Muscle of arm (tissue), 12 donors: ENCODE data around the gene NRG3. TPM values are rescaled to one million over a fixed set of nuclear protein-coding genes. Genes with fewer than 3 reads are reported as not detected.

Experiments
- DNase-seq: peaks from one replicate; pipeline ENCODE4 v3.0.0-alpha.2; 2013
- polyA plus RNA-seq, 12 donors: library from polyadenylated mRNA; unstranded; fragments of 120-200 nt; gene quantifications; one replicate each; pipeline ENCODE4 v1.2.1, GENCODE V29; 2013; ENCODE audit not compliant: insufficient read length in 12 of 12

The NRG3 gene
- polyA plus RNA-seq, 12 donors, result 0.07 to 2.1 (median 0.31) TPM; not detected in 3

DNA sequence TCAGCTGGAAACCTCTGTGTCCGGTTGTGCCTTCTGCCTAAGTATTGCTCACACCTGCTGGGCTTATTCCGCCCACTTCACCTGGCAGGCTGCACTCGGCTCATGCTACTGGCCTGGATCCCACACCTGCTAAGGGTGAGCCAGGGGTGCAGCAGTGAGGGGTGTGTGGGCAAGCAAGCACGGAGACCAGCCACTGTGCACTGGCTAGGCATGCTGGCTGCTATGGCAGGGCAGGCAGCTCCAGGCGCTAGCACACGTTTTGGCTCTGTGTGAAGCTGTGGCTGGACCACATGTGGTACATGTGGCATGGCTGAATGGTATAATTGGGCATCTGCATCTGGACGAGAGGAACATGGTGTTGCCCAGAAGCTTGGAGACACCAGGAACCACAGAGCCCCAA, 940.7 kb downstream of the NRG3 start:
- DNase-seq, result no peak

DNA sequence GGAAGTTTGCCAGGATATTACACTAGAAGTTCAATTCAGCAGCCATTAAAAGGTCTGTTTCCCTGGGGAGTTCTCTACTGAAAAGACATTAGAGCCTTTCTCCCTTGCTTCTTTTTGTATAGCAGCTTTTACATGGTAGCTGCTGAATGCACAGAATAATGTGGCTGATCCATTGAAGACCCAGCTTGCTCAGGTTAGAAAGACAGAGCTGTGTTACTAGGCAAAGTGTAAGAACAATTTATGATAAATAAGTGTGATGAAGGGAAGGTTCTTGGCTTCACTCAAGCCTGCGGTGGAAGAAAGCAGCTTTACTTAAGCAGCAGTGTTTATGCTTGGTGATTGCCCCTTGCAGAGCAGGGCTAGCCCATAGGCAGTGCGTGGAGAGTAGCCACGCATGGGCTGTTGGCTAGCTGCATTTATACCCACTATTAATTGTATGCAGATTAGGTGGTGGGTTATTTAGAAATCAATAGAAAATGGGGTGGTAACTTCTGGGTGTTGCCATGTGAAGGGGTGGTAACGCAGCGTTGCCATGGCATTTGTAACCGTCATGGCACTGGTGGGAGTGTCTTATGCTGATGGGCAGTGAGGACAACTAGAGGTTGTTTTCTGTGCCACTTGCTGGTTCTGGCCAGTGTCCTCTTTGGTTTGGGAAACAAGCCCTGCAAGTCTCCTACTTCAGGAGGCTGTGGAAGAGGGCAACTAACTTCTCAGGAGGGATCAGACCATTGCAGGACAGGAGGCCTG, 942.9 kb downstream of the NRG3 start:
- no peak for DNase-seq

DNA sequence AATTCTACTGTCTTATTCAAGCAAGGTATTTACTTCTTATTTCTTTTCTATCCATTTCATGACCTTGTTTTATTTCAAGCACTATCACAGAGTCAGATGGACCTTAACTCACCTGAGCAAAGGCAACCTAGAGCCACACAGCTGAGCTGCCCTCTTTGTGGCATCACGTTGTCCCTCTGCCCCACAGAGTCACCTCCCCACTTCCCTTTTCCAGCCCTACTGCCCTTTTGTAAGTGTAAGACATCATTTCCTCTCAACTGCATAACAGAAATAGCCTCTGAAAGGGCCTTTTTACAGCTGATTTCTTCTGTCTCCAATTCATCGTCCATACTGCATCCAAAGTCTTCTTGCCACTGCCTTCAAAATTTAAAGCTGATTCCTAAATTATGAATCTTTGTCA, 946.0 kb downstream of the NRG3 start:
- DNase-seq, result no peak

DNA sequence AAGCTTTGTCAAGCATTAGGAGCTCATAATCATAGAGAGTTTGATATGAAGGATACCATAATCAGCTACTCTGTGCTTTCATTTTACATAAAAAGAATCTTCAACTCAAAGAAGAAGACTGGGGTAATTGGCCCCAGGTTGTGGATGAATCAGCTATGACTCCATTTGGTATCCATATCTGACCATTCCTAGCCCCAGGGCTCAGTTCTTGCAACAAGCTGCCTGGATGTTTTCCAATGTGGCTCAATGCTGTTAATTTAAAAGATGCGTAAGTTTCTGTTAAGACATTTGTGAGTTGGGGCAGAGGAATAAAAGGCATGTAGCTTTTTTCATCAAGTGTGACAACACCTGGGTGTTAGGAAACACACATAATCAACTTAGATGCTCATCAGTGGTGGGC, 951.1 kb downstream of the NRG3 start:
- no peak for DNase-seq

DNA sequence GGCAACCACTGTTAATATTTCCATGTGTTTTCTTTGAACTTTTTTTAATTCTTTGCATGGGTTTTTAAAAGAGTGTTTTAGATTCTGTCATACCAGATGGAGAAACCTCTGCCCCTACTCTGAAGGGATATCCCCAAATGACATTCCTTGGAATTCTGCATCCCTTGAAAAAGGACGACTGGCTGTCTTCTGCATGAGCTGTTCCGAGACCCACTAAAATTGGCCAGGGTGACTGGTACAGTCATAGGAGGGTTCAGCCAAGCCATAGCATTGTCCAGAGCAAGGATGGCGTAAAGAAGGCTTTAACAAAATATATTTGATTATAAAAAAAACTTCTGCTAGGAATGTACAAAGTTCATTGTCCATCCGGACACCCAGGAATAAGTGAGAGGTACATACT, 952.9 kb downstream of the NRG3 start:
- DNase-seq, result no peak

DNA sequence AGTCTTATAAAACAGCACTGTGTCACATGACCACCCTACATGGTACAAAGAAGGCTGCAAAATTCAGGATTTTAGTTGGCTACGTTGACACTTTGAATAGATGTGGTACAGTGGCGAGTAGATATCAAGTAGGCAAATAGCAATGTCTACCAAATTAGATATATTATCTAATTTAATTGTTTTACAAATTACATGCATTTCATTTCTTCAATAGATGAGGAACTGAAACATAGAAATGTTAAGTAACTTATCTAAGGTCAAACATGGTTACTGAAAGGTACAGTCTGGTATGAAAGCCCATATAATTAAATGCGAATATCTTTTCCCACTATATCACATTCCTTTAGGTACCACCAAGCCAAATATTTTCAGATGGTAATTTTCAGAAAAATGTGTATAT, 972.2 kb downstream of the NRG3 start:
- no peak for DNase-seq

DNA sequence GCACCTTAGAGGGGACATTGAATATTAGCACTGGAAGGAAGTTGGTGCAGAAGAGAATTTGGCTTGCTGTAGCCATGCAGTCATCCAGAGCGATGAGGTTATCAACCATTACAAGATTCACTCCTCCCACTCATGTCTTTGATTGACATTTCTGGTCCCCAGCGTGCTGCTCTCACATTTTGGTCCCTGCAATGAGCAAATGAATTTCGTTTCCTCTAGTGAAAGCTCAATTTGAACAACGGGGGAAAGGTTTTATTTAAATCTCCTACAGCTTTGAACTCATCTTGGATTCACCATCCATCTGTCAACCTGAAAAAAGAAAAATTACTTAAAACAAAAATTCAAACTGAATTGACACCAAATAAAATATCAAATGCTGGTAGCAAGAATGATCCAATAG, 975.2 kb downstream of the NRG3 start:
- no peak for DNase-seq

DNA sequence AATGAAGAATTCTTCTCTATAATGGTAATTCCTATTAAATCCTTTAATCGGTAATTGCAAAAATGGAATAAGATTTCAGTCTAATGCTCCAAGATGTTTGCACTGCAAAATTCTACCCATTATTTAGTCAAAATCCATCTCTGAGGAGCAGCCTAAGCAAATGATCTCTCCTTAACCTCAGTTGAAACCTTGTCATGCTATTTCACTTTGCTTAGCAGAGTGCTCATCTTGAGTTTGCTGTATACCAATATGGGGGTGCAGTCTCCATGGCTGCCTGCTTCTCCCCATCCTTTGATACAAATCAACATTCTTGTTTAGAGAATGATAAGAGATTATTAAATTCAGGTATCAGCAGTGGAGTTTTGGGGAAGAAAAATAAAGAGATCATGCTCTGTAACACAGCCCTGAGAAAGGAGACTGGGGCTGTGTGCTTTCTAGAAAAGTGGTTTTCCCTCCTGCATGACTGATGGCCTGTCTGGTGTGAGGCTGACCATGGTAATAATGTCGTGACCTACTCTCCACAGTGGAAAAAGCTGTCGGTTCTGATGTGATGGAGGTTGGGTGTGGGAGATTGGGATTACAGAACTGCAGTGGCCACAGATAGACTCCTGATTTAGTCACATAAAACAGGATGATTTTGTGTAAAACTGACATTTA, 982.1 kb downstream of the NRG3 start:
- DNase-seq, result no peak

DNA sequence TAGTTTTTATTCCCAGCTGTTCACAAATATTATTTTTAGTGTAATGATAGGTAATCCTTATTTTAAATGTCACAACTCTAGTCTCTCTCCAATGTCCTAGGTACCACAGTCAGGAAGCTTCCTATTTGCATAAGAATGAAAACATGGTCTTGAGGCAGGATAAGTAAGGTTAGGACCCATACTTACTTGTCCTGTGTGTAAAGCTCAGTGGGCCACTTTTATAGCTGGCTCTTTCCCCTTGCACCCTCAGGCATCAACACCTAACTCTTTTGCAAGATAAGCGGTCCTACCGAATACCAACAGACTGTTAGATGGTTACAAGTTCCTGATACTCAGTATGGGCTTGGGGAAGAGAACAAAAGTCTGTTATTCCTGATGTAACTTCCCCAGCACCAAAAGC, 986.9 kb downstream of the NRG3 start:
- no peak for DNase-seq

DNA sequence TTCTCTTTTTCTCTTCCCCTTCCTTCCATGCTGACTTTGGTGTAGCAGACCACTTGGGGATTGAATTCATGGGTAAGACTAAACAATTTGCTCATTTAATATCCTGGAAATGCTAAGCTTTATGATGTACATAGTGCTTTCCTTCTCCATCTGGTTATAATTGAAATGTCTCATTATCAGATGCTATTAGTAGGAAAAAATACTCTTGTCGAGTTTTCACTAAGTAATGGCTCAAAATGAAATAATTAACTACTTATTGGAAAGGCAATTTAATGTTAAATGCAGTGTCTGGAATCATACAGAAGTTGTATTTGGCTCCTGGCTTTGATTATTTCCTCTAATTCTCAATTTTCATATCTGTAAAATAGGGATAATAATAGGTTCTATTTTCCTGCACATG, 990.4 kb downstream of the NRG3 start:
- no peak for DNase-seq

DNA sequence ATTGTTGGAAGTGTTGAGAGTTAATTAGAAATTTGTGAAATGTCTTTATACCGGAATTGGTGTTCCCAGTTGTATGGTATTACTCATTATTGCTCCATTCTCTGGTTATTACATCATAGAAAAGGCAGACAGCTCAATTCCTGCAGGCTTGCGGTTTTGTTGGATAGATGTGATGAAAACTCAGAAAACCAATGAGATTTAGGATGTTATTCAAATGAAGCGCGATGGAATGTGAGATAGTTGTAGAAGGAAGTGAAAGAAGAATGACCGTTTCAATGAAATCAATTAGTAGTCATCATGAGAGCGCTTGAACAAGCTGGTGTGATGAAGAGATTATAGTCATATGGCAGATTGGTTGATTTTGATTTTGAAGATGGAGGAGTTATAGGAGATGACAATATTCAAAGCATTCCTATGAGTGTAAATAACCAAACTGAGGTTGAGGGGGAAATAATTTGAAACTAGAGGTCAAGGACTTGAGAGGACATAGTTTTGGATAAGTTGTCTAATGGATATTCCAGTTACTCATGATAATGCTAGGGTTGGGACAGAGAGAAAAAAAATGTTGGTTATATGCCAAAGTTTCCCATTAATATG, 991.5 kb downstream of the NRG3 start:
- no peak for DNase-seq

DNA sequence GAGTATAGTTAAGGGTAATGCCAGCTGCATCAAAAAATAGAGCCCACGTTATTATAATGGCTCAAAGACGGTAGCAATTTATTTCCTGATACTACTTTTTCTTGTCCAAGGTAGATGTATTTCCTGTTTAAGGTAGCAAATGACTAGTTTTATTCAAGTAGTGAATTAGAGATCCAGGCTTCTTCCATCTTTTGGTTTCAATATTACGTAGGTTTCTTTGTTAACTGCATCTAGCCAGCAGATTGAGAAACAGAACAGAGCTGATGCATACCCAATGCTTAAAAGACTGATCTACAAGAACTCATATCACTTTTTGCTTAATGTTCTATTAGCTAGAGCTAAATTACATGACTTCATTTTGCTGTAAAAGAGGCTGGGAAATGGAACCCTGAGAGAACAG, 992.1 kb downstream of the NRG3 start:
- DNase-seq, result no peak

DNA sequence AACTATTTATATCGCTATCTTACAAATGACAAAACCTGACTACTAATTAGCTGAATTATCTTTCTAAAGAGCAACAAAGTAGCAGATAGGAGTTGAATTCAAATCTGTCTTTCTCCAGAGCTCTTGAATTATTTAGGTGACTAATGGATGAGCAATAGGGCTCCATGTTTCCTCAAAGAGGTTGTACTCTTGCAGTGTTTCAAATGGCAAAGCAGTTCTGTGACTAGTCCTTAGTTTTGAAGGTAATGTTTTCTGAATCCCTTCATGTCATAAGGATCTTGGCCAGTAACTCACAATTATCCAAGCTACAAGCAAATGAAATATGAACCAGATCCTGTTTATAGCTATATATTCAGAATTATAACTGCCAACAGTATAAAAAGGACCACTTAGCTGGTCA, 999.7 kb downstream of the NRG3 start:
- no peak for DNase-seq

DNA sequence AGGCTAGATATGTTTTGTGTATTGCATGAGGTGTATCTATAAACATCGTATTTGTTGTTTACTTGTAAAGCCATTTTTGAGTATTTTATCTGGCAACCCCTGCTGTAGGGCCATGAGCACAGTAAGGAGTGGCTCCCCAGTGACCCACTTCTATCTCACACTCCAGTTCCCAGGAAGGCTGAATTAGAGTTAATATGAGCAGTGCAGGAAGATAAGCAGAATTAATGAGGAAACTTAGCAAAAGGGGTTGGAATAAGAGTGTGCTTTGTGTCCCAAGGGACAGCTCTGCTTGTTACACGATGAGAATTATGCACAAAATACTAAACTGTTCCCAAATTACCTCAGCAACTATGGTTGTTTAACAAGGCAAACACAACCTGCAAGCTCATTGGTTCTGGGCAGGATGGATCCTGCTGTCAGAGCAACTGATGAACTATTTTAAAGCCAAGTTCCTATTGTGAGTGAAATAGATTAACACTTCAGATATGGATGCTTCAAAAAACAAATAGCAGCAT, 1005.8 kb downstream of the NRG3 start:
- no peak for DNase-seq

DNA sequence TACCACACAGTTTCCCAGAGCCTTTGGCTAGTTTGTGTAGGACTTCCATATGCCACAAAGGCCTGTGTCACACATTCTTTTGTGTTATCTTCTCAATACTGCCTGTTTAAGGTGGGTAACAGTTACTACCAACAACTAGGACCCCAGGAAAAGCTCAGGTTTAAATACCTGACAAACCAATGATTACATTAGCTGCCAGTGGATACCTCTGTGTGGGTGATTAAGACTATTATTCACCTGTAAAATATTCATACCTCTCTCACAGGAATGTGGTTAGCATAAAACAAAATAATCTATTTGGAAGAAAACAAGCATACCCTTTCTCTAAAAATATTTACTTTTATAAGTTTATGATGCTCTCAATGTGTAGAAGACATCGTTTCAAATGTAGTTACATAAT, 1007.7 kb downstream of the NRG3 start:
- no peak for DNase-seq

DNA sequence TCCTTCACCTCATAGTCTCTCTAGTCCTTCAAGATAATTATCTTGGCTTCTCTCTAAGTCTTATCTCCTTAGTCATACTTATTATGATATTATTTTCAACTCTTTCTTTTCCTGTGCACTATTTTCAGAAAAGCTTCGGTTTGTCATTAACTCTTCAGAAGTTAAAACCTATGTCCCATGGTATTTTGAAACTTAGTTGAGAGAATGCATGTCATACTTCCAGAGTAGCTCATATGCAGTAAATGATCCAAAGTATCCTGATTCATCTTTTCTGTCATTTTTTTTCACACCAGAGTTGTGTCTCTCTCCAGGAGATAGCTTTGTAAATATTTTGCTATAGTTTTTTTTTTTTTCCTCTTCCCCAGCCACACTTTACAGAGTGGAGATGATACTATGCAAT, 1008.6 kb downstream of the NRG3 start:
- no peak for DNase-seq

DNA sequence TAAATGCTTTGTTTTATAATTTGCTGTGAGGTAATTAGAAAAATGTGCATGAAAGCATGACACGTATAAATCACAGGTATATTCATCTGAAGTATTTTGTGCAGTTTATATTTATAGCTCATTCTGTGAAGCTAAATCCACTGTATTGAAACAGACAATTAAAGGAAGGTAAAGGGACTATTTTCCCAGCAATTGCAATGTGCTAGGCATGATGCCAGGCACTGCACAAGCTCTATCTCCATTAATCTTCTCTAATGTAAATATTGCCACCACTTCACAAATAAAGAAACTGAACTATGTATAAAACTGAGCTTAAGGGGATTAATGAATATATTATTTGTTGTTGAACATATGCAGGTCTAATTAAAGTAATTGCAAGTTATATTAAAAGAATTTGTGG, 1012.5 kb downstream of the NRG3 start:
- no peak for DNase-seq

DNA sequence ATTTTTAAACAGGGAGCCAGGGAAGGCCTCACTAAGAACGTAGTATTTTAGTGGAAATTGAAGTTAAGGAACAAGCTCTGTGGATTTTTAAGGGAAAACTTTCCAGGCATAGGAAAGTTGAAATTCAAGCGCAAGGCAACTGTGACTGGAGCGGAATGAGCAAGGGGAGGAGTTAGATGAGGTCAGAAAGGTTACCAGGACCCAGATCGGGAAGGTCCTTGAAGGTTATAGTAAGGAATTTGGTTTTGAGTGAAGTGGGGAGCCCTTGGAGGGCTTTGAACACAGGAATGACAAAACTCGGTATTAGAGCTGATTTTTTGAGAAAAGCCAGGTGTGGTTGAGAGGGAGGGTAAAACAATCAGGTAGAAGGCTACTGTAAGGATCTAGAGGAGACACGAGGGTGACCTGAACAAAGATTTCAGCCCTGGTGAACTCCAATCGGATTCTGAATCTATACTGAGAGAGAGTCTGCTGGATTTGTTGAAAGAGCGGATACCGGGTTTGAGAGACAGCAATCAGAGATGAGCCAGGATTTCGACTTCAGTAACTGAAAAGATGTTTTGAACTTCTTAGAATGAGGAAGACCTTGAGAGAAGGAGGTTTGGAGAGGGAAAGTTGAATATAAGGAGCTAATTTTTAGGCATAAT, 1013.9 kb downstream of the NRG3 start:
- DNase-seq, result no peak

DNA sequence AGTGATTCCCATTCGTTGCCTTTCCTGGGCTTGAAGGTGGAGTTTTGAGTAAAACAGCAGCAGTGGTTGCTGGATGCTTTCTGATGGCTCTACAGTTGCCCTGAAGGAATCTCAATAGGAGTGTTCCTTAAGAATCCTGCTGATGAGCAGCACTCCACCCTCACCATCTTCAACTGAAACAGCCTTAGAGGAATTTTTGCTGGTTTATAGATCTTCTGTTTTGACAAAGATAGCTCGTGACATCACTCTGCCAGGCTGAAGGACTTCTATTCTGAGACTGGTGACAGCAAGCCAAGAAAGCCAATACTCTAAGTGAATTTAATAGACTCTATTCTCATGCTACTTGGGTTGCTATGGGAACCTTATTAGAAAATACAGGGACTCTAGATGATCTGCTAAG, 1014.7 kb downstream of the NRG3 start:
- DNase-seq, result no peak

DNA sequence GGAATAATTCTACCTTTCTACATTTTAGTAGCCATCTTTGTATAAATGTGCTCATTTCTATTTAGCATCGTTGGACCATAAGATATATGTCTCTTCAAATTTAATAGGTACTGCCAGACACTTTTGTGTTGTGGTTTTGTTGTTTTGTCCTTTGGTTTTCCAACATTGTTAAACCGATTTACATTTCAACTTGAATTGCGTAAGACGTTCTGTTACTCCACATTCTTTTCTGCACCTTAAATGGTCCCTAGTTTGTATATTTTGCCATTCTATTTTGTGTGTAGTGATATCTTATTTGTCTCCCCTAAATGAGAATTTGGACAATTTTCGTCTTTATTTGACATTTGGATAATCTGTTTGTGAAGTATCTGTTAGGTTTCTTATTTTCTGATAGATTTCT, 1015.6 kb downstream of the NRG3 start:
- no peak for DNase-seq

DNA sequence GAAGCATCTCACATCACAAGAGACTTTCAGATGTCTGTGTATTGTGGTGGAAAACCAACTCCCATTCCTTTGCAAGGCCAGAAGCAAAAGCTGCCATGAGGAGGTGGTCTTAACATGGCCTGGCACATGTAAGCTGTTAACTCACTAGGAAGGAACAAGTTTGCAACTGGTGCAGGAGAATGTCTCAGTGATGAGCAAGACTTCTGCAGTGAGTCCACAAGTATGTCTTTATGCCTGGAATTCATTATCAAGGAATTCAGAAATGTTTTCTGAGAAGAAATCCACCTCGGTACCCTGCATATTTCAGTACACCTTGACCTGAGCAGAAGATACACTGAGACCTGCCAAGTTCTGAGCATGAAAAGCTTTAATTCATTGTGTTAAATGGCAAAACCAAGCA, 1033.1 kb downstream of the NRG3 start:
- no peak for DNase-seq

DNA sequence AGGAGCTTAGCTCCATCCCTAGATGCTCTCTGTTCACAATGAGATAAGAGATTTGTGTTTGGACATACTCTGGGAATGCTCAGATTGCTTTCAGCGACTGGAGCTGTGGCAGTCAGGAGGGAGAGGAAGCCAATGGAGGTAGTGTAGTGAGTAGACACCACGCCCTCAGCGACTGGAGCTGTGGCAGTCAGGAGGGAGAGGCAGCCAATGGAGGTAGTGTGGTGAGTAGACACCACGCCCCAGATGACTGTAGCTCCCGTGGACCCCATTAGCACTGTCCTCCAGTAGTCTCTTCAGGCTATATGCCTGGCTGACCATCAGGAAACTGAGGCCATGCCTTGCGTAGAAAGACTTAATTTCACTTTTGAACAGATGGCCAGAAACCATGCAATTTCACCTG, 1033.8 kb downstream of the NRG3 start:
- DNase-seq, result no peak

DNA sequence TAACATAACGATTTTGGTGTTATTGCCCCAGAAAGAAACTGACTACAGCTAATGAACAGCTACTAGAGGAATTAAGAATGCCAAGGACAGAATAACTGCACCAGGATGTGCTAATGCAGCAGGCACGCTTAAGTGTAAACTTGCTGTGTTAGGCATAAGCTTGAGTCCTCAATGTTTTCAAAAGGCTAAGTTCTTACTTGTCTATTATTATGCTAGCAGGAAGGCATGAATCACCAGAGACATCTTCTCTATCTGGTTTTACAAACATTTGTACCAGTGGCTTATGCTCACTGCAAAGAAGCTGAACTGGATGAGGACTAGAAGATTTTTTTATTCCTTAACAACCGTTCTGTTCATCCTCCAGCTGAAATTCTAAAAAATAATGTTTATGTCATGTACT, 1035.3 kb downstream of the NRG3 start:
- no peak for DNase-seq
